ENCODE results near the gene FBXO27. TPM values are rescaled to one million over a fixed set of nuclear protein-coding genes. Genes with fewer than 3 reads are reported as not detected.

FBXO27 gene
- total RNA-seq, 1 donor from 2014 or later = 10.2 TPM

DNA sequence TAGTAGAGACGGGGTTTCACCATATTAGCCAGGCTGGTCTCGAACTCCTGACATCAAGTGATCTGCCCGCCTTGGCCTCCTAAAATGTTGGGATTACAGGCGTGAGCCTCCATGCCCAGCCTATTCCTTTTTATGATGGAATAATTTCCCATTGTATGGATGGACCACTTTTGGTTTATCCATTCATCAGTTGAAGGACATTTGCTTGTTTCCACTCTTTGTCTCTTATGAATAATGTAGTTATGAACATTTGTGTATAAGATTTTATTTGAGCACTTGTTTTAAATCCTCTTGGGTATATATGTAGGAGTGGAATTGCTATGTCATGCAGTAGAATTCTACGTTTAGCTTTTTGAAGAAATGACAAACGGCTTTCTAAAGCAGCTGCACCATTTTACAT, 23.3 kb downstream of the FBXO27 start:
- Mint-ChIP-seq H3K4me3 (no peak overlapping the region), H3K27ac (no peak overlapping the region), H3K36me3 (peaks cover 3% of the 10 kb centered on the region), H3K4me1 (peaks cover 2% of the 10 kb centered on the region), H3K27me3 (ENCODE audit: low read depth) (no peaks in the 10 kb centered on the region), H3K9me3 (peaks cover 6% of the 10 kb centered on the region)
- TF ChIP-seq, protein P1, sequence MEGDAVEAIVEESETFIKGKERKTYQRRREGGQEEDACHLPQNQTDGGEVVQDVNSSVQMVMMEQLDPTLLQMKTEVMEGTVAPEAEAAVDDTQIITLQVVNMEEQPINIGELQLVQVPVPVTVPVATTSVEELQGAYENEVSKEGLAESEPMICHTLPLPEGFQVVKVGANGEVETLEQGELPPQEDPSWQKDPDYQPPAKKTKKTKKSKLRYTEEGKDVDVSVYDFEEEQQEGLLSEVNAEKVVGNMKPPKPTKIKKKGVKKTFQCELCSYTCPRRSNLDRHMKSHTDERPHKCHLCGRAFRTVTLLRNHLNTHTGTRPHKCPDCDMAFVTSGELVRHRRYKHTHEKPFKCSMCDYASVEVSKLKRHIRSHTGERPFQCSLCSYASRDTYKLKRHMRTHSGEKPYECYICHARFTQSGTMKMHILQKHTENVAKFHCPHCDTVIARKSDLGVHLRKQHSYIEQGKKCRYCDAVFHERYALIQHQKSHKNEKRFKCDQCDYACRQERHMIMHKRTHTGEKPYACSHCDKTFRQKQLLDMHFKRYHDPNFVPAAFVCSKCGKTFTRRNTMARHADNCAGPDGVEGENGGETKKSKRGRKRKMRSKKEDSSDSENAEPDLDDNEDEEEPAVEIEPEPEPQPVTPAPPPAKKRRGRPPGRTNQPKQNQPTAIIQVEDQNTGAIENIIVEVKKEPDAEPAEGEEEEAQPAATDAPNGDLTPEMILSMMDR (IDR thresholded peaks at IDR 0.05; ENCODE audit: unreplicated experiment) = no peak
- DNase-seq (ENCODE audit: low spot score in 2 of 2, unreplicated experiment in 2 of 2) = no peak

DNA sequence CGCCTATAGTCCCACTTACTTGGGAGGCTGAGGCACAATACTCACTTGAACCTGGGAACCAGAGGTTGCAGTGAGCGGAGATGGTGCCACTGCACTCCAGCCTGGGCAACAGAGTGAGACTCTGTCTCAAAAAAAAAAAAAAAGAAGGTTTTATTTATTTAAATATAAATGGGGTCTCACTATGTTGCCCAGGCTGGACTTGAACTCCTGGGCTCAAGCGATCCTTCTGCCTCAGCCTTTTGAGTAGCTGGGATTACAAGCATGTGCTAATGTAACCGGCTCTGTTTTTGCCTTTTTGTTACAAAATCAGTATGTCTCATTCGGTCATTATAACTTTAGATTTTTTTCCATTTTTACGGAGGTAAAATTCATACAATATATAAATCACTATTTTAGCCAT, 24.2 kb downstream of the FBXO27 start:
- Mint-ChIP-seq H3K4me1 (peaks cover 2% of the 10 kb centered on the region), H3K27ac (no peak overlapping the region), H3K27me3 (ENCODE audit: low read depth) (no peaks in the 10 kb centered on the region), H3K9me3 (peaks cover 6% of the 10 kb centered on the region), H3K36me3 (peaks cover 3% of the 10 kb centered on the region), H3K4me3 (no peak overlapping the region)
- TF ChIP-seq, protein P1 (IDR thresholded peaks at IDR 0.05; ENCODE audit: unreplicated experiment) = no peak
- DNase-seq (ENCODE audit: low spot score in 2 of 2, unreplicated experiment in 2 of 2) = no peak

DNA sequence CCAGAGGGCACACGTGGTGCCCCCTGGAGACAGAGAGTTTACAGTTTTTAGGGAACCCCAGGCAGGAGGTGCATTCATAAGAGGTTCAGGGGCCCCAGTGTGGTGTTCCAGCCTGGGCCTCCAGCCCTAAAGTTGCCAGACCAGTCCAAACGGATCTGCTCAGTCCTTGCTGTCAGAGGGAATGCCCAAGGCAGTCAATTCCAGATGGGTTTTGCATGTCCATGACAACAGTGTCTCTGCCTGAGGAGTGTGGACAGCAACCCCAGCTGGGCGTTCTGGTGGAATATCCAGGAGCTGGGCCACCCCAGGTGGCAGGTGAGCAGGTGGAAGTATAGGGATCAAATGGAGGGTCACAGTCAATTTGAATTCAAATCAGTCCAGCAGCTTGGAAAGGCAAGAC, 25.3 kb downstream of the FBXO27 start:
- no peaks in the 10 kb centered on the region for H3K27me3 Mint-ChIP-seq (ENCODE audit: low read depth)
- no peak overlapping the region for H3K4me3 Mint-ChIP-seq
- H3K27ac Mint-ChIP-seq = no peak overlapping the region
- DNase-seq (ENCODE audit: low spot score in 2 of 2, unreplicated experiment in 2 of 2) = no peak
- H3K36me3 Mint-ChIP-seq = no peaks in the 10 kb centered on the region
- H3K9me3 Mint-ChIP-seq = peaks cover 6% of the 10 kb centered on the region
- peaks cover 2% of the 10 kb centered on the region for H3K4me1 Mint-ChIP-seq
- TF ChIP-seq, protein P1 (IDR thresholded peaks at IDR 0.05; ENCODE audit: unreplicated experiment) = no peak

DNA sequence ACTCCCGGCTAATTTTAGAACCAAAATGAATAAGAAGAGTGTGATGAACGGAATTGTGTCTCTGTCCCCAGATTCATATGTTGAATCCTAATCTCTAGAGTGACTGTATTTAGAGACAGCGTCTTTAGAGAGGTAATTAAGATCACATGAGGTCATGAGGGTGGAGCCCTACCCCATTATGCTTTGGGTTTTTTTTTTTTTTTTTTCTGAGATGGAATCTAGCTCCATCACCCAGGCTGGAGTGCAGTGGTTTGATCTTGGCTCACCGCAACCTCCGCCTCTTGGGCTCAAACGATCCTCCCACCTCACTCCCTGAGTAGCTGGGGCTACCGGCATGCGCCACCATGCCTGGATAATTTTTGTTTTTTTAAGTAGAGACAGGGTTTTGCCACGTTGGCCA, 27.9 kb downstream of the FBXO27 start:
- Mint-ChIP-seq H3K4me1 (peaks cover 2% of the 10 kb centered on the region), H3K36me3 (no peaks in the 10 kb centered on the region), H3K4me3 (no peak overlapping the region), H3K9me3 (peaks cover 4% of the 10 kb centered on the region), H3K27ac (no peak overlapping the region), H3K27me3 (ENCODE audit: low read depth) (no peaks in the 10 kb centered on the region)
- no peak for DNase-seq (ENCODE audit: low spot score in 2 of 2, unreplicated experiment in 2 of 2)
- TF ChIP-seq, protein P1 (IDR thresholded peaks at IDR 0.05; ENCODE audit: unreplicated experiment) = no peak

DNA sequence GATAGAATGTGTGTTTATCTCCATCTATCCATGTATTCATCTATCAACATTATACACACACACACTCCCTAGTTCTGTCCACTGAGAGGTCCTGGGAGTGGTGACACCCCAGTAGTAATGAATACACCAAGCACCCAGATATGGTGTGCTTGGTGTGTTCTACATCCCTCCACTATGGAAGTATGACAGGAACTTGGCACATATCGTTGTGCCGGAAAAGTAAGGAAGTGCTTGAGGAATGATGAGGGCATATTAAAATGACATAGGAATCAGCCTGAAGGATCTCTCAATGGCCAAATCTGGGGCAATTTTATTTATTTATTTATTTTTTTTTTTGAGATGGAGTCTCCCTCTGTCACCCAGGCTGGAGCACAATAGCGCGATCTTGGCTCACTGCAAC, 28.6 kb downstream of the FBXO27 start:
- Mint-ChIP-seq H3K27me3 (ENCODE audit: low read depth) (no peaks in the 10 kb centered on the region), H3K27ac (no peak overlapping the region), H3K4me3 (no peak overlapping the region), H3K4me1 (peaks cover 2% of the 10 kb centered on the region), H3K36me3 (no peaks in the 10 kb centered on the region), H3K9me3 (no peaks in the 10 kb centered on the region)
- DNase-seq (ENCODE audit: low spot score in 2 of 2, unreplicated experiment in 2 of 2) = no peak
- TF ChIP-seq, protein P1 (IDR thresholded peaks at IDR 0.05; ENCODE audit: unreplicated experiment) = no peak

DNA sequence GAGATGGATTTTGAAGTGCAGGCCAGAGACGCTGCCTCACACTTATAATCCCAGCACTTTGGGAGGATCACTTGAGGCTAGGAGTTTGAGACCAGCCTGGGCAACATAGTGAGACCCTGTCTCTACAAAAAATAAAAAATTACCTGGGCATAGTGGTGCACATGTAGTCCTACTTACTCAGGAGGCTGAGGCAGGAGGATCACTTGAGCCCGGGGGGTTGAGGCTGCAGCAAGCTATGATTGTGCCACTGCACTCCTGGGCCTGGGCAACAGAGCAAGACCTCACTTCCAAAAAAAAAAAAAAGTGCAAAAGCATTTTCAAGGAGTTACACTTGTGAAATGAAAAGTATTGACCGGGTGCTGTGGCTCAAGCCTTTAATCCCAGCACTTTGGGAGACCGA, 29.2 kb downstream of the FBXO27 start:
- DNase-seq (ENCODE audit: low spot score in 2 of 2, unreplicated experiment in 2 of 2) = no peak
- H3K4me3 Mint-ChIP-seq = no peak overlapping the region
- H3K36me3 Mint-ChIP-seq = no peaks in the 10 kb centered on the region
- TF ChIP-seq, protein P1 (IDR thresholded peaks at IDR 0.05; ENCODE audit: unreplicated experiment) = no peak
- no peaks in the 10 kb centered on the region for H3K27me3 Mint-ChIP-seq (ENCODE audit: low read depth)
- no peaks in the 10 kb centered on the region for H3K9me3 Mint-ChIP-seq
- no peak overlapping the region for H3K27ac Mint-ChIP-seq
- H3K4me1 Mint-ChIP-seq = peaks cover 2% of the 10 kb centered on the region

Data from mesothelial cell of epicardium (in vitro differentiated cells).